Stimulated activated CD8-positive, alpha-beta memory T cell treated with anti-CD3 and anti-CD28 coated beads, Interleukin-15, amount 100 ng/mL, for 1 hour (primary cell): ENCODE data around the gene BBX.

Experiments used
- DNase-seq: peaks from one replicate; pipeline ENCODE4 v3.0.0-alpha.2; 2020; ENCODE audit warnings: low read depth

BBX gene

GRCh38 chr3:107522510-107523288, at the start of gene BBX:
TSS of gene BBX (plus strand) at chr3:107522962. CDS start at chr3:107710461, 187,499 bp downstream.
- peak; percentile 86 for DNase-seq

- DNase-seq: no peak
These were observed 46.3 kb upstream of the BBX start for GRCh38 chr3:107476462-107476861.

GRCh38 chr3:107487490-107487889, 35.3 kb upstream of the BBX start:
- DNase-seq: no peak

DNA sequence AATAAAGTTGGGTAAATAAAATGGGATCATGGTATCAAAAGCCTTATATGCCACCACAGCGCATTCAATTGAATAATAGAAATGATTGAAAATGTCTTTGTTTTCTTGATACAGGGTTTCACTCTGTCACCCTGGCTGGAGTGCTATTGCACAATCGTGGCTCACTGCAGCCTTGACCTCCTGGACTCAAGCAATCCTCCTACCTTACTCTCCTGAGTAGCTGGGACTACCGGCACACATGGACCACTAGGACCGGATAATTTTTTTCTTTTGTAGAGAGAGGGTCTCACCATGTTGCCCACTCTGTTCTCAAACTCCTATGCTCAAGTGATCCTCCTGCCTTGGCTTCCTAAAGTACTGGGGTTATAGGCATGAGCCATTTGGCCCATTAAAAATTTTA, 33.8 kb upstream of the BBX start:
- no peak for DNase-seq

DNA sequence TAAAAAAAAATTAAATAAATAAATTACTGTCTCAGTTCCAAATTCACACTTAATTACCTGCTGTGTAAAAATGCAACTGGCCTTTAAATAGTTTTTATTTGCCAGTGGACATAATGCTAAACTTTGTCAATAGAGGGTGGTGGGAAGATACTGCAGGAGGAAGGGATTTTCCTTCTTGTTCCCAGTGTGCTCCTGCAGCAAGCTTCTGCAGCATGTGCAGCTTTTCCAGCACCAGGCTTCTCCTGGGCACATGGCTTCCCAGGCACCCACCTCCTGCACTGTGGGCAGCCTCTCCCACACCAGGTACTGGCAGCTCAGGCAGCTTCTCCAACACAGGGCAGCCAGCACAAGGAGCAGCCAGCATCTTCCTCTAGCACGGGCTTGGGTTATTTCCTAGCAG, 29.6 kb upstream of the BBX start:
- DNase-seq: no peak

GRCh38 chr3:107496855-107497254, 25.9 kb upstream of the BBX start:
- DNase-seq: no peak

DNA sequence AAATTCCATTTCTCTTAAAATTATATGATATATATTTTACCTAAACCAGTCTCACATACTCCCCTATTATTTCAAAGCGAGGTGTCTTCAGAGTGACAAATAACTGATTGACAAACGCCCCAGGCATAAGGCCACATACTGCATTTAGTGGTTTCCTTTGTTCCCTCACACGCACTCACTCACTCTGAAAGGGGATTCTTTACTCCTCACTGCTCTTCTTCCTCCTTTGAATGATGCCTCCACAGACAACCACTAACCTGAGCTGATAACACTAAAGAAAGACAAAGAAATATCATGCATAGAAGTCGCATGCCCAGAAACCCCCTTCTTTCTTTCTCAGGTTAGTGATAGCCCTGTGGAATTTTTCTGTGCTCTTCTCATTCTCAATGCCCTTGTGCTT, 24.1 kb upstream of the BBX start:
- DNase-seq: no peak

- no peak for DNase-seq
These were observed 16.3 kb upstream of the BBX start for GRCh38 chr3:107506458-107506857.

DNA sequence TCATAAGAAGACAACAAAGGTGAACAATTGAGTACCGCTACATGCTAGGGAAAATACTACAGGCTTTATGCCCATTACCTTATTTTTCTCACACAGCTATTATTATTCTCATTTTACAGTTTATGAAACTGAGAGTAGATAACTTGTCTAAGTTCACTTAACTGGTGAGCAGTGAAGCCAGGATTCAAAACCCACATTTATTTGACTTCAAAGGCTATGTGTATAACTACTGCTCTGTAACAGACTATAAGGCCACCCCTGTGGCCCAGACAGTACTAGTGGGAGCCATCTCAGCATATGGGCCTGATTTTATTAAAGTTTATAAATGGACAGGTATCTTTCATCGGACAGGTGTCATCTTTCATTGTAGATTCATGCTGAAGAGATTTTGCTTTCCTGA, 14.4 kb upstream of the BBX start:
- DNase-seq: no peak

- no peak for DNase-seq
These were observed 10.7 kb upstream of the BBX start for GRCh38 chr3:107512108-107512507.

DNA sequence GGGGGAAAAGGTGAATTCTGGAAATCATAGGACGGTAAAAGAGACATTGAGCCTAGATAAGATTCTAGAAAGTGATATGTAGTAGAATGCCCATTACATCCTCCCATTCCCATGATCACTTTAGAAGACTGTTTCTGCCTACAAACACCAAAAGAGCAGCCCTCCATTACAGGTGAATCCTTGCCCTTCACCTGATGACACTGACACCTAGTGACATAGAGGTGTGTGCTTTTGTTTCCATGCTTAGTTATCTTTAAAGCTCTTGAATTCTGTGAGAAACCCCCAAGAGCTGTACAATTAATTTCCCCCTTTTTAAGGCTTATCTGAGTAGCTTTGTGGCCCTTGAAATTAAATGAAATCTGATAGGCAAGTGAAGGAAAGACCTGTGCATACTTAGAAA, 8.3 kb upstream of the BBX start:
- DNase-seq: no peak

DNA sequence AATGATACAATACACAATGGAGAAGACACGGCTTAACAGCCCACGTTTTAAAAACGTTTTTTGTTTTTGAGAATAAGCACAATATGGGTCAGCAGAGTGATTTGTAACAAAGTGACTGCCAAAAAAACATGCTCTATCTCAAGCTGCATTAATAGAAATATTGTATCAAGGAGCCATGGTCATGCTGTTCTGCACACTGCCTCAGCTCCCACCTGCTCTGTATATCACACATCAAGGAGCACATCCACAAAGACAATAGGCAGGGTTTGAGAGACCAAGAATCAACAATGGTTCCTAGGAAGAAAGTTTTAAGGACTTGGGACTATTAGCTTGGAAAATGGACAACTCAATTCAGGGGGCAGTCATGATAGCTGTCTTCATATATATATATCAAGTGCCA, 6.3 kb upstream of the BBX start:
- DNase-seq: no peak

DNA sequence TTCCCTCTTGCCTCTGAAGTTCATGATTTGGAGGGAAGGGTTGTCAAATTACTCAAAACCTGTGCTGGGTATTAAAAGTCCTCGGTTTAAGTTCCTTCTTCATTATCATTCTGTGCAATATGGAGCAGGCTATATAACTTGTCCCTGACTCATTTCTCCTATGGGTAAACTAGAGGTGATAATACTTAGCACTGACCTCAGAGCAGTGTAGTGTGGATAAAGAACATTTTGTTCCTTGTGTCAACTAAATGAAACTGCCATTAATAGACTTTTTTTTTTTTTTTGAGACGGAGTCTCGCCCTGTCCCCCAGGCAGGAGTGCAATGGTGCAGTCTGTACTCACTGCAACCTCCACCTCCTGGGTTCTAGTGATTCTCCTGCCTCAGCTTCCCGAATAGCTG, 2.2 kb upstream of the BBX start:
- no peak for DNase-seq

DNA sequence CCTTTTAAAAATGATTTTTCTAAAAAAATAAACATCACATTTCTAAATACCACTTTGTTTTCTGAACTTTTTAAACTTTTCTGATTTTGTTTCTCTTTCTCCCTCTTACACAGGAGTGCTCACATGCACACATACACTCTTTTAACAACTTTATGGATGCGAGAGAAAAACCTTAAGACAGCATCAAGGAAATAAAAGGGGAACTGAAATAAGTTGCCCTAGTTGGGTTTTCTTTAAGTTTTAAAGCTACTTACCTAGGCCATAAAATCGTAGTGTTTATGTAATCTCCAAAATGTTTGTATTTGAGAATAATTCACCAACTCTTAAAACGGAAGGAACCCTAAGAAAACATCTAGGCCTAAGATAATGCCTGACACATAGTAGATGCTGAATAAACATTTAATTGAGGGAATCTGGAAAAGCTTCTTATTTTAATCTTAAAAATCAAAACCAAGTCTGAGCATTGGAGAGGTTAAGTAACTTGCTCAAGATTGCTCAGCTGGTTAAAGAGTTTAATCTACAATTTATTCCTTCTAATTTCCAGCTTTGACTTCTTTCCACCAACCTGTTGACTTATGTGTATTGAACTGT, 1.2 kb upstream of the BBX start:
- no peak for DNase-seq

DNA sequence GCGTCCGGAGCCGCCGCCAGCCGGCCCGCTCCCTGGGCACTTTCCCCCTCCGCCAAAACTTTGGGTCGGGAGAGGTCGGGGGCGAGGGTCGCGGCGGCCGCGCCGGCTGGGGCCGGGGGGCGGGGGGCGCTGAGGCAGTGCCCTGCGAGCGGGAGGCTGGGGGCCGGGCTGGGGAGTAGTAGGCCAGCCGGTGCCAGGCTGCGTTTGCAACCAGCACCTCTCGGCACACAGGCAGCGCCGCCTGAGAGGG, 452 bp downstream of the BBX start:
- no peak for DNase-seq

DNA sequence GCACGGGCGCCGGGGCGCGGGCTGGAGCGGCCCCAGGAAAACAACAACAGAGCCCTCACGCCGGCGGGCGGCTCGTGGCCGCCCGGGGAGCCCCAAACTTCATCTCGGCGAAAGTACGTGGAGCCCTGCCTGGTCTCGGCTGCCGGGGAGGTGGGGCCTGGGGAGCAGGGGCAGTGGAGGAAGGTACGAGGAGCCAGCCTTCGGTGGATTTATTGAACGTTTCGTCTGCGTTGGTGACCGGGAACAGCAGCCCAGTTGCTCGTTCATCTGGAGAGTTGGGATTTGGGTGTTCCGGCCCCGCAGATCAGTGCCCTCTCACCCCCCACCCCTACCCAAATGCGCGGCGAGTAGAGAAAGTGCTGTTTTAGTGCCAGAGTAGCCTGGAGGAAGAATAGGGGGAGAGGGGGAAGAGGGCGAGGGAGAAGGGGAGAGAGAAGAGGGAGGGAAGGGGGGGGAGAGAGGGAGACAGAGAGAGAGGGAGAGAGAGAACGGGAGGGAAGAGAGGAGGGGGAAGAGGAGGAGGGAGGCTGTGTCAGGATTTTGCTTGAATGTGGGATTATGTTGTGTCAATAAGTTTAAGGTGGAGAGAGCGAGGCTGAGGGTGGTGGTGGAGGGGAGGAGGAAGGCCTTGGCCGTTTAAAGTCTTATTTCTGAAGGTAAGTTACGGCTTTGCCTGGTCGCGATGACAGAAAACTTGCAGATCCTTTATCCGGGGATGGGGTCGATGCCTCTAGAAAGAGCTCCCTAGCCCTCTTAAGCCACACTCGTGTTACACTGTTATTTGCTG, 970 bp downstream of the BBX start:
- no peak for DNase-seq

GRCh38 chr3:107524326-107524840, 1.6 kb downstream of the BBX start:
- DNase-seq: no peak

DNA sequence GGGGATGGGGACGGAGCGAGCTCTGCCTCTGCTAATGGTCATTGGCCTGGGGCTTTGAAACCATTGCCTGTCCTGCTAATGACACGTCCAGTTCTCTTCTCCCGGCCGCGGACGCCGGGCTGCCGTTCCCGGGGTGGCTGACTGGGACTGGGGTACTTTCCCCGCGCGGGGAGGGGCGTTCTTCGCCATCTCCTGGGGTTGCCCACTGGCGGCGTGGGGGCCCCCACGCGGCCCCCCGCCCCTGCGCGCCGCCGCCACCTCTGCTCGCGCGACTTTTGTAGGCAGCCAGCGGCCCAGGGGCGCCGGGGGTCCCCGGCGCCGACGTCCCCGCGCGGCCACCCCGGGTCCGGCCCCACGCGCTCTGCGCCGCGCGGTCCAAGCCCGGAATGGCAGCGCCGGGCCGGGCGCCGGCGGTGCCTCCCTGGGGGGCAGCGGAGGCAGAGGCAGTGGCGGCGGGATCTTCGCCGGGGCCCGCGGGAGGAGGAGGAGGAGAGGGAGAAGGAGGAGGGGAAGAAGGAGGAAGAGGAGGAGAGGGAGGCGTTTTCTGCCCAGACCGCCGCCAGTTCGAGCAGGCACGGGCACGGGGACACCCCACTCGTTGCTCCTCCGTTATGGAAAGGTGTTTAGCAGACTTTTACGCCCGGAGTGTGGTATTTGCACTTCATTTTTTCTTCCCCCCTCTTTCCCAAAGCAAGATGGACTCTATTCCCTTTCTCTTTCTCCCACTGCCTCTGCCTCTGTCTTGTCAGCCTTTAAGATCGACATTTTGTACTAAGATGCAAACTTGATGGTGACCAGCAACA, 2.3 kb downstream of the BBX start:
- no peak for DNase-seq

DNA sequence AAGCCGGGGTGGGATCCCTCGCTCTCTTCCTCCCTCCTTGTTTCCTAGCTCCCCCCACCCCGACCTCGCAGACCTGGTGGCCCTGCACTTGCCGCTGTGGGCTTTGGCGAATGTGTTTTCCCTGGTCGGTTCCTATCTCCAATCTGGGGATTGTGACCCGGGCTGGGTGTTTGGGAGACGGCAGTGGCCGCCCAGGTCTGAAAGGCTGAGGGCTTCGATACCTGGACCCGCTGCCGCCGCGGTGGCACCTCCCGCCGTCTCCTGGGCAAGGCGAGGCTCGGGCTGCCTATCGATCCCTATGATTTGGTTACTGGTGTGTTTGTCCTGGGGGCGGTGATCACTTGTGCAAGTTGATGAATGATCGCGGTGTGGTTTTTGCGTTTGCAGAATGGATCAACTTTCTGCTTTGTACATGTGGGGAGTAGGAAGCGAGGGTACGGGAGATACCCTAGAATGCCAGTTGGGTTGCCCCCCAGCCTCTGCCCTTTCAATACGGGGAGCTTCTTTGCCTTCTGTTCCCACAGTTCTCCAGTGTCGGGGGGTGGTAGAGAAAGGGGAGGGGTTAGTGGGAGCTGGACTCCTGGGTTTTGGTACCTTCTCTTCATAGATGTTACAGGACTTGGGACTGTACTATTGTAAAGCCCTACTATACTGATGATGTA, 3.0 kb downstream of the BBX start:
- DNase-seq: no peak

- DNase-seq: no peak
These were observed 9.2 kb downstream of the BBX start for GRCh38 chr3:107531917-107532469.

GRCh38 chr3:107540857-107541256, 18.1 kb downstream of the BBX start:
- no peak for DNase-seq

GRCh38 chr3:107542665-107543064, 19.9 kb downstream of the BBX start:
- no peak for DNase-seq
